ENCODE data around the gene TTC21B. TPM values are rescaled to one million over a fixed set of nuclear protein-coding genes. Genes with fewer than 3 reads are reported as not detected.

Gene TTC21B
- total RNA-seq, 4 donors from 2014 or later: 26.2 to 38.1 (median 30.7) TPM

DNA sequence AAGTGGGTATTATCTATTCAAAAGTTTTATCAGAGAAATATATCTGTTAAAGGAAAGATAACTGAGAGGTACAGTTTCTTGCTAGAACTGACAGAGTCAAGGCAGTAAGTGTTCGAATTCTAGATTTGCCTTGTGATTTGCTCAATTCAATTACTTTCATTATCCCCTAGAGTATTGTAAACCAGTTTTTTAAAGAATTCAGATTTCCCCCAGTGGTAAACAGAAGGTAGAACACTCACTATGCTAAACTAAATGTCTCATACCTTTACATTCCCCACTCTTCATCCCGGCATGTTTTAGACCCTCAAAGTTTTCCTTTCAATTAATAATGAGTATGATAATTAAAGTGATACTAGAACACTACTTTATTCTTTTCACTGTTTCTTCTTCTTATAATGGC lies 28.6 kb downstream of the TTC21B start:
- TF ChIP-seq, protein P1, sequence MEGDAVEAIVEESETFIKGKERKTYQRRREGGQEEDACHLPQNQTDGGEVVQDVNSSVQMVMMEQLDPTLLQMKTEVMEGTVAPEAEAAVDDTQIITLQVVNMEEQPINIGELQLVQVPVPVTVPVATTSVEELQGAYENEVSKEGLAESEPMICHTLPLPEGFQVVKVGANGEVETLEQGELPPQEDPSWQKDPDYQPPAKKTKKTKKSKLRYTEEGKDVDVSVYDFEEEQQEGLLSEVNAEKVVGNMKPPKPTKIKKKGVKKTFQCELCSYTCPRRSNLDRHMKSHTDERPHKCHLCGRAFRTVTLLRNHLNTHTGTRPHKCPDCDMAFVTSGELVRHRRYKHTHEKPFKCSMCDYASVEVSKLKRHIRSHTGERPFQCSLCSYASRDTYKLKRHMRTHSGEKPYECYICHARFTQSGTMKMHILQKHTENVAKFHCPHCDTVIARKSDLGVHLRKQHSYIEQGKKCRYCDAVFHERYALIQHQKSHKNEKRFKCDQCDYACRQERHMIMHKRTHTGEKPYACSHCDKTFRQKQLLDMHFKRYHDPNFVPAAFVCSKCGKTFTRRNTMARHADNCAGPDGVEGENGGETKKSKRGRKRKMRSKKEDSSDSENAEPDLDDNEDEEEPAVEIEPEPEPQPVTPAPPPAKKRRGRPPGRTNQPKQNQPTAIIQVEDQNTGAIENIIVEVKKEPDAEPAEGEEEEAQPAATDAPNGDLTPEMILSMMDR (IDR thresholded peaks at IDR 0.05; ENCODE audit: low read depth): no peak

DNA sequence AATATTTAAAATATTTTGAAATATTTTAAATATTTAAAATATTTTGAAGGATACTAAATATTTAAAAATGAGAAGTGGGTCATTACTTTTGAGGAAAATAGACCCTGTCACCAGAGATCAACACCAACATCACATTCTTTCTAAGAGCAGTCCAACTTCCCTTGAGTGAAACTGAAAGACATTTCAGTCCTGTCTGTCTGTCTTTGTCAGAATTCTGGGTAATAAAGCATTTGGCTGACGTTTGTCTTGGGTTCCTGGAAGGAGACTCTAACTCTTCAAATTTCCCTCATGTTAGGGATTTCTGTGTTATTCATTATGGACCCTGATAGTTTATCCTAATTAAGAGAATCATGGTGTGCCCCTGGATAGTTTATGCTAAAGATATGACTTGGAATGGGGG lies 32.8 kb downstream of the TTC21B start:
- TF ChIP-seq, protein P1 (IDR thresholded peaks at IDR 0.05; ENCODE audit: low read depth): no peak

GRCh38 chr2:165913636-165914035 lies 39.9 kb downstream of the TTC21B start:
- TF ChIP-seq, protein P1 (IDR thresholded peaks at IDR 0.05; ENCODE audit: low read depth): no peak

- TF ChIP-seq, protein P1 (IDR thresholded peaks at IDR 0.05; ENCODE audit: low read depth): no peak
Measured at GRCh38 chr2:165911981-165912380, 41.6 kb downstream of the TTC21B start.

DNA sequence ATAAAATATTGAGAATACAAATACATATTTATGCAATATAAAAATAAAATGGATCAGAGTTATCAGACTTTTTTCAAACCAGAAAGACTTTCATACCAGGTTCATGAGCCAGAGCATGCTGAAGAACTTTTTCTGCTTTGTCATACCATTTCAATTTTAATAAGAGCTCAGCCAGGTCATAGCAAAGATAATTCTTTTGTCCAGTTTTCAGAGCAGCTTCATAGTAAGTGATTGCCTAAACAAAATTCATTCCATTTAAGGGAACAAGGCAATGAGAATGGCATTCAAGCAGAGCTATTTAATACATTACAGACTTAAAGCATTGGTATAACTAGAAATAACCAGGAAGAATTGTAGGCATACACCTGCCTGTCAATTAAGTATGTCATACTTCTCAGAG lies 42.3 kb downstream of the TTC21B start:
- TF ChIP-seq, protein P1 (IDR thresholded peaks at IDR 0.05; ENCODE audit: low read depth): no peak

GRCh38 chr2:165909466-165909865 lies 44.1 kb downstream of the TTC21B start:
- TF ChIP-seq, protein P1 (IDR thresholded peaks at IDR 0.05; ENCODE audit: low read depth): no peak

DNA sequence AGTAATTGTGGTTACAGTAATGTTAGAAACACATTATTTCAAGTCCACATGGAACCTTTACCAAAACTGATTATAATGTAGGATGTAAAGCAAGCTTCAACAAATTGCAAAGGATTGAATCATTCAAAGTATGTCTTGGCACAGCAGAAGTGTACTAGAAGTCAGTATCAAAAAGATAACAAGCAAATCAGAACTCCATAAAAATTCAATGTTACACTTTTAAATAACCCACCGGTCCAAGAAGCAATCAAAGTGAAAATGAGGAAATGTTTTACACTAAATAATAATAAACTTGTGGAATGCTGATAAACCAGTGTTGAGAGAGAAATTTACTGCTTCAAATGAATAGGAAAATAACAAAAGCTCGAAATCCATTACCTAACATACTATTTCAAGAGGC lies 47.7 kb downstream of the TTC21B start:
- TF ChIP-seq, protein P1 (IDR thresholded peaks at IDR 0.05; ENCODE audit: low read depth): no peak
